CD4-positive, alpha-beta memory T cell (primary cell): ENCODE measurements around the gene CPT1C. TPM values are rescaled to one million over a fixed set of nuclear protein-coding genes. Genes with fewer than 3 reads are reported as not detected.

Experiments used
- CTCF ChIA-PET: fragments of 350-600 bp; sonication (Branson Sonifier 250); formaldehyde crosslinking; loops from one replicate; lab custom pipeline; 2021; ENCODE audit warnings: inconsistent platforms; ENCODE audit not compliant: partially characterized antibody; lab: Charles Lee
- POLR2A ChIA-PET: fragments of 350-600 bp; sonication (Branson Sonifier 250); formaldehyde crosslinking; loops from one replicate; lab custom pipeline; 2021; ENCODE audit not compliant: partially characterized antibody; lab: Charles Lee
- DNase-seq, 5 donors: peaks; one replicate each; pipeline versions ENCODE4 v3.0.0 to v3.0.0-alpha.2; 2020 to 2022; ENCODE audit warnings: mixed read lengths in 1 of 5
- H3K27ac ChIP-seq: one replicate; pipeline ENCODE4 v1.7.0; 2013; ENCODE audit warnings: low read depth, low read length
- H3K27me3 ChIP-seq: 2 replicates; pipeline ENCODE4 v1.7.0; 2013; ENCODE audit warnings: mild to moderate bottlenecking, low read length, moderate library complexity; ENCODE audit not compliant: insufficient read depth
- H3K36me3 ChIP-seq: 2 replicates; pipeline ENCODE4 v1.7.0; 2013; ENCODE audit warnings: mild to moderate bottlenecking, low read length, moderate library complexity; ENCODE audit not compliant: insufficient read depth
- H3K4me1 ChIP-seq: 2 replicates; pipeline ENCODE4 v1.7.0; 2013; ENCODE audit warnings: mild to moderate bottlenecking, low read length, moderate library complexity; ENCODE audit not compliant: insufficient read depth
- H3K4me3 ChIP-seq, 2 donors: one replicate each; pipeline ENCODE4 v1.7.0; 2013; ENCODE audit warnings: low read length in 2 of 2, mild to moderate bottlenecking in 1 of 2
- H3K9me3 ChIP-seq, 2 donors: one replicate each; pipeline ENCODE4 v1.7.0; 2013; ENCODE audit warnings: low read length in 2 of 2, control low read depth in 1 of 2; ENCODE audit not compliant: control insufficient read depth in 1 of 2
- H3K27ac Mint-ChIP-seq, 7 donors: one replicate each; pipeline ENCODE4 v1.8.0; 2020 to 2021; ENCODE audit warnings: mixed read lengths in 7 of 7, mild to moderate bottlenecking in 6 of 7, inconsistent platforms in 3 of 7, moderate library complexity in 3 of 7
- H3K27me3 Mint-ChIP-seq, 2 donors: one replicate each; pipeline ENCODE4 v1.8.0; 2020 to 2021; ENCODE audit warnings: mixed read lengths in 2 of 2
- H3K36me3 Mint-ChIP-seq, 2 donors: one replicate each; pipeline ENCODE4 v1.8.0; 2020 to 2021; ENCODE audit warnings: mixed read lengths in 2 of 2, inconsistent platforms in 1 of 2, mild to moderate bottlenecking in 1 of 2
- H3K4me1 Mint-ChIP-seq, 4 donors: one replicate each; pipeline ENCODE4 v1.8.0; 2020 to 2021; ENCODE audit warnings: mixed read lengths in 4 of 4, mild to moderate bottlenecking in 1 of 4
- H3K4me3 Mint-ChIP-seq, 8 donors: one replicate each; pipeline ENCODE4 v1.8.0; 2020 to 2021; ENCODE audit warnings: mixed read lengths in 8 of 8, mild to moderate bottlenecking in 7 of 8, moderate library complexity in 6 of 8, inconsistent platforms in 3 of 8
- H3K9me3 Mint-ChIP-seq, 8 donors: one replicate each; pipeline ENCODE4 v1.8.0; 2020 to 2021; ENCODE audit warnings: mixed read lengths in 8 of 8, mild to moderate bottlenecking in 5 of 8, inconsistent platforms in 3 of 8, moderate library complexity in 1 of 8
- intact Hi-C: fragments of 100-400 bp; cut with micrococcal nuclease; formaldehyde crosslinking; loops from one replicate; pipeline ENCODE4 v1.15.1; 2023
- polyA plus RNA-seq, 2 donors: library from polyadenylated mRNA; unstranded; fragments of 300-500 nt; fragmentation: Illumina TruSeq; gene quantifications; one replicate each; pipeline ENCODE4 v1.2.3, GENCODE V29; 2021
- total RNA-seq, 2 experiments: library from RNA; stranded (reverse); gene quantifications; one replicate each; pipeline ENCODE4 v1.2.3, GENCODE V29; 2021

The CPT1C gene
- total and polyA plus RNA-seq, 4 experiments from 2014 or later, result 0.24 to 1.5 (median 0.61) TPM

DNA sequence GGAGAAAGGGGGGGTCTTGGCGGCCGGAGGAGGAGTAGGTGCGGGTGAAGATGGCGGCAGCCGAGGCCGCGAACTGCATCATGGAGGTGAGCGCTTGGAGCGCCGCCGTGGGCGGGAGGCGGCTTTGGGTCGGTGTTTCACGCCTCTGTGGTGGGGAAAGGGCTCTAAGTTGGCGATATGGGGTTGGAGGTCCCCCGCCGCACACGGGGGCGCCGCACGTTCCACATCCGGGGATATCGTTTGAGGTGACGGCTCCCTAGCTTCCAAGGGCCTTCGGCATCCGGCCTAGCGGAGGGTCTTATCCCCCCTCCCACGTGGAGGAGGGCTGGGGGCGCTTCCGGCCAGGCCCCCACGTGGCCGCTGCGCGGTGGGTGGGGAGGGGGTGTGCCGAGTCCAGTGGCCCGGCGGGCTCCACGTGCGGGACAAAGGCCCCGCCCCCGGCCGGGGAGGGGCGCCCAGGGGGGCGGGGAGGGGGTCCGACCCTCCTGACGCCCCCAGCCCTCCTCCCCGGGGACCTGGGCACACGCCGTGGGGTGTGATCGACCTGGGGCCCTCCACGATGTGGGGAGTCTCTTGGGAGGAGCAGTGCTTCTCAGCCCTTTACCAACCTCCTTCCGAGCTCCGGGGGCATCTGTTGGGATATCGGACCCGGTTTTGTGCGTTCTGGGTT lies 13.6 kb upstream of the CPT1C start, which contains the start of gene PRMT1:
PRMT1 (plus strand) TSS at position 41 of the 670 bp plus-strand sequence; CDS start at position 51, 10 bp downstream.
- peak in 2 of 5 donors; percentile 70 to 74 for DNase-seq
- Histone ChIP-seq H3K27me3 (no peaks in the 10 kb centered on the region), H3K9me3 (no peaks in the 10 kb centered on the region), H3K4me1 (peaks cover 42% of the 10 kb centered on the region), H3K4me3 (peak within 1 kb of the TSS; percentile 69 to 79), H3K27ac (peak within 1 kb of the TSS; percentile 93), H3K36me3 (peaks cover 7% of the 10 kb centered on the region)
- Mint-ChIP-seq H3K36me3 (peaks cover 11 to 18% of the 10 kb centered on the region in 2 donors), H3K9me3 (no peaks in the 10 kb centered on the region), H3K27me3 (no peaks in the 10 kb centered on the region), H3K27ac (peak within 1 kb of the TSS; percentile 99 to 100 (median 99)), H3K4me1 (peaks cover 17 to 52% (median 32%) of the 10 kb centered on the region in 4 donors), H3K4me3 (peak within 1 kb of the TSS; percentile 95 to 100 (median 99))
- ChIA-PET CTCF (interaction anchor here (0.6 to 5.5 kb wide), 16 partner anchors 12 to 452 kb away, joined by 3 to 52 read pairs (median 5); partner anchors contain the start of genes BCL2L12, FLT3LG, IRF3 and NOSIP), POLR2A (interaction anchor here (0.6 to 6.7 kb wide), 30 partner anchors 12 to 580 kb away, joined by 3 to 125 read pairs (median 7); partner anchors contain the start of genes ADM5, AKT1S1, ALDH16A1 and BCL2L12)
- intact Hi-C loops, result loop anchor here (1.0 to 5.0 kb wide), 6 partner anchors 37 to 805 kb away; partner anchors contain the start of genes AKT1S1, NOSIP, PPP1R15A and RRAS

DNA sequence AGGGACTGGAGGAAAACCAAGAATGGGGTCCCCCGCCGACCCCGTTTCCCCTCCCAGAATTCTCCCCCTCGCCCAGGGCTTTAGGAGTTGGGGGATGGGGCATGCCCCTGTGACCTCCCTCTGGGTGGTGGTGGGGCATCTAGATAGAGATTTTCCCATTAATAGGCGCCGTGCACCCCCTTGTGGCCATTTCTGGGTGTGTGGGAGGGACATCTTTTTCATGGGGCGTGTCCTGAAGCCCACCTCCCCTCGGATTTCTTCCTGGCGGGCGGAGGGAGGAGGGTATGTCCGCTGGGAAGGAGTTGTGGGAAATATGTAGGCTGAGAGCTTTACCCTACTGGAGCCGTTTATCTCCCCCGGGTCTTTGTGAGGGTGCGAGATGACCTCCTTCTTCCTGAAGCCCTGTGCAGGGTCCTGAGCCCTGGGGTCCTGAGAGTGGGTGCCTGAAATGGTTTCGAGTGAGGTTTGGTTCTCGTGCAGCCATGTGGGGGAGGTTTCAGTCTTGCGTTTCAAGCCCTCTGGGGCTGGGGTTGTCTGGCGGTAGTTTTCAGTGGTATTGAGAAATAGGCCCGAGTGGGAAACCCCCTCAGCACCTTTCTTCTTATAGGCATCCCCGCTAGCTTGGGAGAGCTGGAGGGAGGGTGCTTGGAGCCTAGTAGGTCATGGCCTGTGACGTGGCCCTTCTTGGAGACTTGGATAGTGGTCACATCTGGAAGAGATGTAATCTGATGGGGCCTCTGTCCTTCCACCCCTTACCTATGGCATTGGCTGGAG lies 12.8 kb upstream of the CPT1C start:
- peak; percentile 76 to 93 (median 80) for DNase-seq
- Mint-ChIP-seq H3K9me3 (no peaks in the 10 kb centered on the region), H3K36me3 (peaks cover 14 to 23% of the 10 kb centered on the region in 2 donors), H3K4me1 (peaks cover 16 to 52% (median 31%) of the 10 kb centered on the region in 4 donors), H3K4me3 (peak overlapping the region; percentile 82 to 99 (median 88)), H3K27me3 (no peaks in the 10 kb centered on the region), H3K27ac (peak overlapping the region; percentile 96 to 99 (median 97))
- ChIA-PET POLR2A (interaction anchor here (1.0 to 6.7 kb wide), 19 partner anchors 13 to 344 kb away, joined by 3 to 125 read pairs (median 10); partner anchors contain the start of genes BCL2L12, CPT1C, FLT3LG and IRF3), CTCF (interaction anchor here (0.6 to 2.1 kb wide), 17 partner anchors 13 to 452 kb away, joined by 3 to 13 read pairs (median 5); partner anchors contain the start of genes BCL2L12, FLT3LG, IRF3 and NOSIP)
- Histone ChIP-seq H3K27ac (peak overlapping the region; percentile 93), H3K4me1 (peaks cover 42% of the 10 kb centered on the region), H3K27me3 (no peaks in the 10 kb centered on the region), H3K9me3 (no peaks in the 10 kb centered on the region), H3K4me3 (peak overlapping the region; percentile 69 to 79), H3K36me3 (peaks cover 10% of the 10 kb centered on the region)
- intact Hi-C loops, result loop anchor here (1.0 to 5.0 kb wide), 8 partner anchors 38 to 805 kb away; partner anchors contain the start of genes AKT1S1, NOSIP, PPP1R15A and RRAS

DNA sequence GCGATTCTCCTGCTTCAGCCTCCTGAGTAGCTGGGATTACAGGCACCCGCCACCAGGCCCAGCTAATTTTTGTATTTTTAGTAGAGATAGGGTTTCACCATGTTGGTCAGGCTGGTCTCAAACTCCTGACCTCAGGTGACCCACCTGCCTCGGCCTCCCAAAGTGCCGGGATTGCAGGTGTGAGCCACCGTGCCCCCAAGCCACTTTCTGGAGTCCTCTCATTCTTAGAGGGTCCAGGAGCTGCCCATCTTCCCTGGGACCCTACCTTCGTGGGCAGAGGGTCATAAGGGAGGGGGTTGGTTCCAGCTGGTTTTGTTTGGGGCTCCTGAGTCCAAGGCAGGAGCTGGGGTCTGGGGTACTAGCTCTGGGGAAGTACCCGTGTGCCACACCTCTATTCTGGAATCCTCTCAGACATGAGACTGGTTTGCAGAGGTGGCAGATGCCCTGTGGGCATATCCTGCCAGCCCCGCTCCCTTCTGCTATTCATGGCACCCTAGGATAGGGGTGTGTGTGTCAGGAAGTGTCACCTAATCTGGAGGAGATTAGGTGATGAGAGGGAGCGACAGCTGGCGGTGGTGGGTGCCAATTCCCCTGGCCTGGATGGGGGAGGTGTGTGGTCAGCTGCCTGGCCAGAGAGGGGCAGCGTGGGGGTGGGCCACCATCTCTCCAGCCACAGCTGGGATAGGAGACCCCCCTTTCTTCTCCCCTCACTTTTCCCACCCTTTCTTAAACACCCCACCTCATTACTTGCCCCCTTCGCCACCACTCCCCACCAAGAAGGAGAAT lies 11.7 kb upstream of the CPT1C start:
- Mint-ChIP-seq H3K27me3 (no peaks in the 10 kb centered on the region), H3K4me3 (peak overlapping the region in 1 of 8 donors; percentile 4), H3K36me3 (peaks cover 17 to 31% of the 10 kb centered on the region in 2 donors), H3K9me3 (no peaks in the 10 kb centered on the region), H3K4me1 (peaks cover 16 to 52% (median 29%) of the 10 kb centered on the region in 4 donors), H3K27ac (peak overlapping the region; percentile 57 to 99 (median 96))
- Histone ChIP-seq H3K4me3 (no peak overlapping the region), H3K36me3 (peaks cover 16% of the 10 kb centered on the region), H3K4me1 (peaks cover 42% of the 10 kb centered on the region), H3K27me3 (no peaks in the 10 kb centered on the region), H3K9me3 (no peaks in the 10 kb centered on the region), H3K27ac (peak overlapping the region; percentile 93)
- intact Hi-C loops, result loop anchor here (1.0 to 5.0 kb wide), 3 partner anchors 108 to 453 kb away; partner anchors contain the start of genes AKT1S1 and TBC1D17
- no peak for DNase-seq
- CTCF ChIA-PET, result interaction anchor here (0.7 to 2.2 kb wide), 20 partner anchors 15 to 1288 kb away, joined by 3 to 13 read pairs (median 5); partner anchors contain the start of genes FLT3LG and KDELR1
- POLR2A ChIA-PET, result interaction anchor here (0.7 to 6.7 kb wide), 11 partner anchors 8 to 582 kb away, joined by 3 to 125 read pairs (median 6); partner anchors contain the start of genes BCL2L12, FLT3LG, IRF3 and PRR12

DNA sequence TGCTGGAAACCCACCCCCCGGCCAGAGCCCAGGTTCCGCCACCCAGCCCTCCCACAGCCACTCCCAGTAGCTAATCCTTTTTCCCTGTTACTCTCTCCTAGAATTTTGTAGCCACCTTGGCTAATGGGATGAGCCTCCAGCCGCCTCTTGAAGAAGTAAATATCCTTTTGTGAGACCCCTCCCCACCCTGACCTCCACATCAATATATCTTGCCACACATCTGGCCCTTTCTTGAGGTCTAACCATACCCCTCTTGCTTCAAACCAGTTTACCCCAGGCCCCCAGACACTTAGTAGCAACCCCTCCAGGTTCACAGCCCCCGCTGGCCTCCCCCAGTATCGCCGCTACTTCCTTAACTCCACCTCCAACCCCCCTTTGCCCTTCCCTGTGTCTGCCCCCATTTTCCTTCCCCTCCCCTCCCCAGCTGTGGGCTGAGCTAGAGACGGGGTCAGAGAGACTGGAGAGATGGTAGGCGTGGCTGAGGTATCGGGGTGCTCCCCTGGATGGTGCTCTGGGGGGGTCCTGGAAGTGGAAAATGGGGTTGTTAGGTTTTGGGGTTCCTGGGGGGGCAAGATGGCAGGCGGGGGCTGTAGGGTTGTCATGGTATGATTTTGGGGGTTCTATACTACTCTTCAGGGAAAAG lies 11.0 kb upstream of the CPT1C start:
- DNase-seq, result no peak
- peaks cover 16 to 52% (median 29%) of the 10 kb centered on the region in 4 donors for H3K4me1 Mint-ChIP-seq
- no peaks in the 10 kb centered on the region for H3K9me3 ChIP-seq
- peaks cover 42% of the 10 kb centered on the region for H3K4me1 ChIP-seq
- no peaks in the 10 kb centered on the region for H3K27me3 ChIP-seq
- H3K27me3 Mint-ChIP-seq, result no peaks in the 10 kb centered on the region
- no peaks in the 10 kb centered on the region for H3K9me3 Mint-ChIP-seq
- H3K36me3 Mint-ChIP-seq, result peaks cover 21 to 36% of the 10 kb centered on the region in 2 donors
- ChIA-PET POLR2A (interaction anchor here (0.6 to 6.7 kb wide), 7 partner anchors 8 to 623 kb away, joined by 3 to 125 read pairs (median 4); partner anchors contain the start of genes BCL2L12, CGB7 and IRF3), CTCF (interaction anchor here (0.7 to 2.2 kb wide), 10 partner anchors 38 to 660 kb away, joined by 3 to 13 read pairs (median 5); partner anchors contain the start of gene FLT3LG)
- peak overlapping the region in 4 of 8 donors; percentile 17 to 43 (median 34) for H3K4me3 Mint-ChIP-seq
- peak overlapping the region; percentile 15 to 86 (median 70) for H3K27ac Mint-ChIP-seq
- H3K36me3 ChIP-seq, result peaks cover 19% of the 10 kb centered on the region
- no peak overlapping the region for H3K4me3 ChIP-seq
- intact Hi-C loops, result loop anchor here (1.0 to 5.0 kb wide), 6 partner anchors 174 to 303 kb away; partner anchors contain the start of genes AKT1S1, FLT3LG, KASH5 and TBC1D17
- H3K27ac ChIP-seq, result peak overlapping the region; percentile 44

DNA sequence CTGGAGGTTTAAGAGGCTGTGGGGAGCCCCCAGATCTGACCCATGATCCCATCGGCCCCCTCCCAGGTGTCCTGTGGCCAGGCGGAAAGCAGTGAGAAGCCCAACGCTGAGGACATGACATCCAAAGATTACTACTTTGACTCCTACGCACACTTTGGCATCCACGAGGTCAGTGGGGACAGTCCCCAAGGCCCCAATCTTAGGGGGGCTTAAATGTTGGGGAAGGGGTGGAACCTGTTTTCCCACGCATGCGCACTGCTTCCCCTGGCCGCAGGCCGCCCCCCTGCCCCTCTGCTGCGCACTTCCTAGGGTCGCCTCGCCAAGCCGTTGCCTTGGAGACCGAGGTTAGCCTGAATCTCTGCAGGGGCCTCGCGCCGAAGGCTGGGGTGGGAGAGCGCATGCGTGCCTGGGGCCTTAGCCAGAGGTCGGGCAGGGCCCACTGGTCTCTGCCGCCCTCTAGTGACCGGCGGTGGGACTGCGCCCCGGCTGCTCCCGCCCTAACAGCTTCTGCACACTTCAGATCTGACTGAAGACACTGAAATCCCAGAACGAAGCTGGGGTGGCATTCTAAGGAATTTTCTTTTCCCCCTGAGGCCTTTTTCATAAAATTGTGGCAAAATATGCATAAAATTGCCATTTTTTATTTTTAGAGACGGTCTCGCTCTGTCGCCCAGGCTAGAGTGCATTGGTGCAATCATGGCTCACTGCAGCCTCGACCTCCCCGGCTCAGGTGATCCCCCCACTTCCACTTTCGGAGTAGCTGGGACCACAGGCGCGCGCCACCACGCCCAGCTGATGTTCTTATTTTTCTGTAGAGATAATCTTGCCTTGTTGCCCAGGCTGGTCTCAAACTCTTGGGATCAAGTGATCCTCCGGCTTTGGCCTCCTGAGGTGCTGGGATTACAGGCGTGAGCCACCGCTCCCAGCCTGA lies 10.2 kb upstream of the CPT1C start:
- Histone ChIP-seq H3K4me1 (peaks cover 41% of the 10 kb centered on the region), H3K27ac (peak overlapping the region; percentile 44), H3K27me3 (no peaks in the 10 kb centered on the region), H3K9me3 (no peaks in the 10 kb centered on the region), H3K36me3 (peaks cover 27% of the 10 kb centered on the region), H3K4me3 (no peak overlapping the region)
- peak overlapping the region in 1 of 8 donors; percentile 35 for H3K4me3 Mint-ChIP-seq
- H3K36me3 Mint-ChIP-seq, result peaks cover 24 to 43% of the 10 kb centered on the region in 2 donors
- H3K4me1 Mint-ChIP-seq, result peaks cover 16 to 52% (median 29%) of the 10 kb centered on the region in 4 donors
- H3K9me3 Mint-ChIP-seq, result no peaks in the 10 kb centered on the region
- POLR2A ChIA-PET, result interaction anchor here (0.6 to 1.9 kb wide), 11 partner anchors 16 to 623 kb away, joined by 3 to 11 read pairs (median 4); partner anchors contain the start of genes AP2A1, BCL2L12, CGB7 and IRF3
- H3K27me3 Mint-ChIP-seq, result no peaks in the 10 kb centered on the region
- intact Hi-C loops, result loop anchor here (1.0 kb wide), 5 partner anchors 174 to 303 kb away; partner anchors contain the start of genes FLT3LG and KASH5
- DNase-seq, result peak; percentile 88 to 91 (median 89)
- CTCF ChIA-PET, result interaction anchor here (0.6 to 2.2 kb wide), 21 partner anchors 8 to 455 kb away, joined by 3 to 8 read pairs (median 4); partner anchors contain the start of genes ADM5, BCL2L12, FLT3LG and IRF3
- H3K27ac Mint-ChIP-seq, result peak overlapping the region; percentile 57 to 86 (median 72)
